Hypothalamus (tissue), 51 donors: Measurements from ENCODE around the gene GRIK4.

Experiments
- DNase-seq, 51 donors: peaks; one replicate each; lab custom pipeline; 2025; lab: John Stamatoyannopoulos, UW

The GRIK4 gene

GRCh38 chr11:120524536-120525085 is 13.1 kb downstream of the GRIK4 start:
- no peak for DNase-seq

DNA sequence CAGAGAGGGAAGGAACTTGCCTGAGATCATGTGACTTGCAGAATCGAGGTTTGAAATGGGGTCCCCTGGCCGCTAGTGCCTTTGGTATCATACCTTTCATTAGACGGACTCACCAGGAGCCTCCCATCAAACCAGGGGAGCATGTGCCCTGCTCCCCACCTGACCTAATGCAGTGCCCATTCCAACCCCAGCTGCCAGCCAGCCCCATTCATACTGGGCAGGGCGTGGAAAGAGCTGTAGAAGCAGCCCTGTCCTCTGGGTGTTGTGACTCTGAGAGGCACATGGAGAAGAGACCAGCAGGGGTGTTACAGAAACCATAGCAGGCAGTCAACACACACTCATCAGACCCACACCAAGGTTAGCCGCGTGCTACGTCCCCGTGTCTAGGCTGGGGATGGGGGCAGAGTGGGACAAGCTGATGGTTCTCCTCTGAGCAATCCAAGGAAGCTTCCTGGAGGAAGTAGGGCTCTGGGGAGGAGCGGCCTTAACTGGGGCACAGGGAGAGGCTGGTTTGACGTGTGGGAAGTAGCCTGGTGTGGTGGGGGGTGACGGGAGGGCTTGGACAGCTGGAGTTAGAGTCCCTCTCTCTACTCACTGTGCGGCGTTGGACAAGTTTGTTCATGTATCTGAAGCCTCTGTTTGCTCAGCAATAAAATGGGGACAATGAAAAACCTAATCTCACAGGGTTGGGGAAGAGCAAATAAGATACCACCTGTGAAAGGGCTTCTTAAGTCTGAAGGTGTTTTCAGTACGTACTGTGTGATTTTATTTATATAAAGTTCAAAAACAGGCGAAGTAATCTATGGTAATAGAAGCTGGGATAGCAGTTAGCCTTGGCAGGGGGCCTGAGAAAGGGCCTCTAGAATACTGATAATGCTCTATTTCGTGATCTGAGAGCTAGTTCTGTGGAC is 14.0 kb downstream of the GRIK4 start:
- DNase-seq: no peak

DNA sequence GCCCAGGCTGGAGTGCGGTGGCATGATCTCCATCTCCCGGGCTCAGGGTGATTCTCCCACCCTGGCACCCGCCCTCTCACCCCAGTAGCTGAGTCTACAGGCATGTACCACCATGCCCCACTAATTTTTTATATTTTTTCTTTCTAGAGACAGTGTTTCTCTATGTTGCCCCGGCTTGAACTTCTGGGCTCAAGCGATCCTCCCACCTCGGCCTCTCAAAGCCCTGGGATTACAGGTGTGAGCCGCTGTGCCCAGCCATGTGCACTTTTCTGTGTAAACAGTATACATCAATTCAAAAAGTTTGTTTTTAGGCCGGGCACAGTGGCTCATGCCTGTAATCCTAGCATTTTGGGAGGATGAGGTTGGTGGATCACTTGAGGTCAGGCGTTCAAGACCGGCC is 14.7 kb downstream of the GRIK4 start:
- no peak for DNase-seq

GRCh38 chr11:120527111-120527761 is 15.7 kb downstream of the GRIK4 start:
- peak in 1 of 51 donors; percentile 18 for DNase-seq

GRCh38 chr11:120528749-120529148 is 17.2 kb downstream of the GRIK4 start:
- no peak for DNase-seq

GRCh38 chr11:120529214-120529613 is 17.7 kb downstream of the GRIK4 start:
- no peak for DNase-seq

- no peak for DNase-seq
These were observed 18.4 kb downstream of the GRIK4 start for GRCh38 chr11:120529911-120530310.

GRCh38 chr11:120532082-120532831 is 20.7 kb downstream of the GRIK4 start:
- DNase-seq: no peak

DNA sequence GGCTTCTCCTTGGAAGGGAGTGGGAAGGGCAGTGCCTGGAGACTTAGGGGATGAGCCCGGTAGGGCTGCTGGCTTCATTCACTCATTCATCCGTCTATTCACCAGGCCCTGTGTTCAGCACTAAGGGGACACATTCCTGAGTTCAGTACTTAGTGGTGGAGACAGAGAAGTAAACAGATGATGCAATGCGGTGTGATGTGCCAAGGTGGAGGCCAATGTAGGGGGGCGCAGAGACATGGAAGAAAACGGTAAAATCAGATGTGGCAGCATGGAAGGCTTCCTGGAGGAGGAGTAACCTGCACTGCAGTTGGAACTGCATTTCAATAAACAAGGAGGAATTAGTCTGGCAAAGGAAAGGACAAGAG is 21.3 kb downstream of the GRIK4 start:
- peak in 1 of 51 donors; percentile 33 for DNase-seq

DNA sequence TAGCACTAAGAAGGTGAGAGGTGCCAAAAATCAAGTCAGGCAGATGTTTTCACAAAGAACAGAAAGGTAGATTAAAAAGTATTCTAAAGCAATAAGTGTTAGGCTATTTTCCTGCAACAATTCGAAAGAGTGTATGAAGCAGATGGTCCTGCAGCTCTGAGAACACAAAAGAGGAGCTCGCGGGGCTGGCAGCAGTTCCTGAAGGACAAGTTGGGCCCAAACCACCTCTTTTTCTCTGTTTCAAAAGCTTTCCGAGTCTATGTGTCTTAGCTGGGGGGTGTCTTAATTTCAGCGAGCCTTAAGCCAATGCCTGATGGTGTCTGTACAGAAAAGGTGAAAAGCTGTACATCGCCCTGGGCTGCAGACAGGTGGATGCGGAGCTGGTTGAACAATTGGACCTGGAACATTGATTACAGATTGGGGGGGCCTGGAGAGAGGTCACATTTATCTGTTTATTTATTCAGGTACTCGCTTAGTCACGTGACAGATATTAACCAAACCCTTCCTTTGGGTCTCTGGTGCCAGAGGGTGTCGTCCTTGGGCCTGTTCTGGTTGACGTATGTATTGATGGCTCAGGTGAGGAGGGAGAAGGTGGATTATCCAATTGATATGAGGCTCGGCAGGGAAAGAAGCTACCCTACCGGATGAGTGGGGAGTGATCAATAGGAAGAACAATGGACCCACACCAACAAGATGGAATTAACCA is 24.7 kb downstream of the GRIK4 start:
- DNase-seq: no peak

- no peak for DNase-seq
These were observed 25.2 kb downstream of the GRIK4 start for GRCh38 chr11:120536797-120537169.

DNA sequence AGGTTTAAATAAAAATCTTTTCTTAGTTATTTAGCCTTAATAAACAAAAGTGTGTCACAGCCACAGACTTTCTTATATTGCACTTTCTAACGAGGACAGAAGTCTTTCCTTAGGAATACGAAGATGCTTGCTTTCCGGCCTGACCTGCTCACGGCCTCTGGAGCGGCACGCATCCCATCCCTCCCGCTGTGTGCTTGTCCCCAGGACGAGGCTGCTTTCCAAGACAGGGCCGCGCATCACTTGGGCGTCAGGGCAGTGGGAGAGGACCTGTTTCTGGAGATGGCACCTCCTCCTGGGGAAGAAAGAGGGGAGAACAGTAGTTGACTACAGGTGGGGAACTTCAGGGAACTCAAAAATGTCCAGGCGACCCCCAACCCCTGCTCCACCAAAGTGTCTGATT is 26.4 kb downstream of the GRIK4 start:
- DNase-seq: no peak

DNA sequence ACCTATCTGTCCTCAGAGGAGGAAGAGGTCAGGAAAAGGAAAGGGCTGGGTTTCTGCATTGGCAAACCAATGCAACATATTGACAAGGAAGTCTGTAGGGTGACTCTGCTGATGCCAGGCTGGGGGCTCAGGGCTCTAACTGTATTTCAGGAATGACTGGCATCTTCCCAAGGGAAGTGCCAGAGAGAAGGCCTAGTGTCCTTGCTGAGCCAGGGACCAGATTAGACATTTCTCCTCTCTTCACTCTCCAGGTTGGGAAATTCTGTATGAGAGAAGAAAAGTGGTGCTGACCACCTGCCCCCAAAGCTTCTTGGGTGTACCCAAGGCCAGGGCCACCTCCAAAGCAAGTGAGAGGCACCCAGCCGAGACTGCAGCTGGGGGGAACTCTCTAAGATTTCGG is 27.2 kb downstream of the GRIK4 start:
- DNase-seq: no peak

- no peak for DNase-seq
These were observed 28.3 kb downstream of the GRIK4 start for GRCh38 chr11:120539667-120540369.

DNA sequence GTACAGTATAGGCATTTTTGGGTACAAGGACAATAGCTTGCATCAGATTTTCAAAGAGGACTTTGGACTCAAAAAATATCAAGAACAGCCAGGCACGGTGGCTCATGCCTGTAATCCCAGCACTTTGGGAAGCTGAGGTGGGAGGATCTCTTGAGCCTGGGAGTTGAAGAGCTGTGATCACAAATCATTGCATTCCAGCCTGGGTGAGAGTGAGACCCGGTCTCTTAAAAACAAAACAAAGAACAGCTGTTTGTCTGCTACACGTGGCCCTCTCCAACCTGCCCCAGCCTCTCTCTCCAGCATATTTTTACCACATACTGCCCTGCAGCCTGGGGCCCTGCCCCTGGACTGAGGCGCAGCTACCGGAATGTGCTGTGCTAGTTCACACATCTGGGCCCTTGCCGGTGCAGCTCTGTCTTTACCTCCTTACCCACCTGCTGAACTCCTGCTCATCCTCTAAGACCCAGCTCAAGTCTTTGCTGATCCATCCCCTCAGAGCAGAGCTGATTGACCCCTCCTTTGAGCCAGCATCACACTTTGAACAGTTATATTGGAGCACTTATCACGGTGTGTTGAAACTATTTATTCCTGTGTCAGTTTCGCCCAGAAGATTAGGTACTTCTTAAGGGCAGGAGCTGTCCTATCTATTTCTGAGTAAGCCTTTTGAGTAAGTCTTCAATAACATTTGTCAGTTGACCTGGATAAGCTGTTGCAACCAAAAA is 29.4 kb downstream of the GRIK4 start:
- DNase-seq: no peak

GRCh38 chr11:120543521-120544215 is 32.1 kb downstream of the GRIK4 start:
- no peak for DNase-seq

DNA sequence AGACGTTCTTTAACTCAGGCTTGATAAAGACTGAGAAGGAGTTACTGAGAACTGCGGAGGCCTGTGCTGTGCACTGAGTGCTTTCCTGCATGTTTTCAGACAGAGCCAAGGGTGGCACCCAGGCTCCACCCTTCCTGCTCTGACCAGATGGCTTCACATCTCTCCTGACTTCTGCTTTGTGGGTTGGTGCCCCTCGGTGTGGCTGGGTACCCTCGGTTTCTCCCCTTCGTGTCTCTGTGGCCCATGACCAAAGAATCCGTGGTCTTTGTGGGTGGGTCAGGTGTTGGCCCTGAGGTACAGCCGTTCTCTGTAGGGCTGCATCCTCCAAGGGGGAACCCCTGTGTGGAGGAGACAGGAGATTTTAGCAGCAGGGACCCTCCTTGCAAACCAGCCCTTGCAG is 34.3 kb downstream of the GRIK4 start:
- DNase-seq: no peak
